Measurements from ENCODE around the gene PPP2R3B. TPM values are rescaled to one million over a fixed set of nuclear protein-coding genes. Genes with fewer than 3 reads are reported as not detected.

PPP2R3B gene
- total RNA-seq, 1 donor from 2014 or later, result 30.3 TPM

- Histone ChIP-seq H3F3A (ENCODE audit: low read depth) (peaks cover 11% of the 10 kb centered on the region), H3K4me2 (no peak overlapping the region), H3K27ac (no peak overlapping the region), H3K36me3 (no peaks in the 10 kb centered on the region), H2AFZ (replicated peaks) (no peak overlapping the region), H3K79me2 (ENCODE audit: low read depth) (peaks cover 13% of the 10 kb centered on the region), H3K27me3 (no peaks in the 10 kb centered on the region), H4K20me1 (ENCODE audit: low read depth) (peaks cover 4% of the 10 kb centered on the region), H3K9ac (no peak overlapping the region), H3K9me3 (ENCODE audit: low read depth) (no peaks in the 10 kb centered on the region), H3K4me3 (no peak overlapping the region), H3K4me1 (no peaks in the 10 kb centered on the region)
- Mint-ChIP-seq H3K4me3 (no peak overlapping the region), H3K27me3 (ENCODE audit: insufficient read depth, low read depth) (peaks cover 14% of the 10 kb centered on the region), H3K4me1 (no peaks in the 10 kb centered on the region), H3K36me3 (peaks cover 14% of the 10 kb centered on the region), H3K27ac (no peak overlapping the region), H3K9me3 (no peaks in the 10 kb centered on the region)
- no peak for TF ChIP-seq EZH2phosphoT487 (IDR thresholded peaks at IDR 0.05)
- DNase-seq (ENCODE audit: low spot score), result no peak
Measured at GRCh38 chrX:313546-313945, 73.2 kb downstream of the PPP2R3B start.

GRCh38 chrX:312621-313331, 73.9 kb downstream of the PPP2R3B start:
- no peak for DNase-seq (ENCODE audit: low spot score)
- H3K27ac ChIP-seq, result no peak overlapping the region
- no peaks in the 10 kb centered on the region for H3K36me3 ChIP-seq
- no peaks in the 10 kb centered on the region for H3K4me1 ChIP-seq
- H3F3A ChIP-seq (ENCODE audit: low read depth), result peaks cover 14% of the 10 kb centered on the region
- H3K4me2 ChIP-seq, result no peak overlapping the region
- H3K79me2 ChIP-seq (ENCODE audit: low read depth), result peaks cover 13% of the 10 kb centered on the region
- Mint-ChIP-seq H3K27ac (no peak overlapping the region), H3K9me3 (no peaks in the 10 kb centered on the region), H3K4me3 (no peak overlapping the region), H3K4me1 (no peaks in the 10 kb centered on the region), H3K36me3 (peaks cover 19% of the 10 kb centered on the region), H3K27me3 (ENCODE audit: insufficient read depth, low read depth) (peaks cover 10% of the 10 kb centered on the region)
- peaks cover 4% of the 10 kb centered on the region for H4K20me1 ChIP-seq (ENCODE audit: low read depth)
- no peak overlapping the region for H3K9ac ChIP-seq
- H3K4me3 ChIP-seq, result no peak overlapping the region
- H2AFZ ChIP-seq (replicated peaks), result no peak overlapping the region
- TF ChIP-seq EZH2phosphoT487 (IDR thresholded peaks at IDR 0.05) (no peak), EZH2 (IDR thresholded peaks at IDR 0.05) (no peak)
- TF ChIP-seq, protein P1, sequence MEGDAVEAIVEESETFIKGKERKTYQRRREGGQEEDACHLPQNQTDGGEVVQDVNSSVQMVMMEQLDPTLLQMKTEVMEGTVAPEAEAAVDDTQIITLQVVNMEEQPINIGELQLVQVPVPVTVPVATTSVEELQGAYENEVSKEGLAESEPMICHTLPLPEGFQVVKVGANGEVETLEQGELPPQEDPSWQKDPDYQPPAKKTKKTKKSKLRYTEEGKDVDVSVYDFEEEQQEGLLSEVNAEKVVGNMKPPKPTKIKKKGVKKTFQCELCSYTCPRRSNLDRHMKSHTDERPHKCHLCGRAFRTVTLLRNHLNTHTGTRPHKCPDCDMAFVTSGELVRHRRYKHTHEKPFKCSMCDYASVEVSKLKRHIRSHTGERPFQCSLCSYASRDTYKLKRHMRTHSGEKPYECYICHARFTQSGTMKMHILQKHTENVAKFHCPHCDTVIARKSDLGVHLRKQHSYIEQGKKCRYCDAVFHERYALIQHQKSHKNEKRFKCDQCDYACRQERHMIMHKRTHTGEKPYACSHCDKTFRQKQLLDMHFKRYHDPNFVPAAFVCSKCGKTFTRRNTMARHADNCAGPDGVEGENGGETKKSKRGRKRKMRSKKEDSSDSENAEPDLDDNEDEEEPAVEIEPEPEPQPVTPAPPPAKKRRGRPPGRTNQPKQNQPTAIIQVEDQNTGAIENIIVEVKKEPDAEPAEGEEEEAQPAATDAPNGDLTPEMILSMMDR (IDR thresholded peaks at IDR 0.05), result no peak
- H3K27me3 ChIP-seq, result no peaks in the 10 kb centered on the region
- no peaks in the 10 kb centered on the region for H3K9me3 ChIP-seq (ENCODE audit: low read depth)

GRCh38 chrX:311156-312129, 75.3 kb downstream of the PPP2R3B start:
- H2AFZ ChIP-seq (replicated peaks), result no peak overlapping the region

More at GRCh38 chrX:311156-312129, 75.3 kb downstream of the PPP2R3B start:
- H3K27ac Mint-ChIP-seq, result no peak overlapping the region
- H3K27me3 Mint-ChIP-seq (ENCODE audit: insufficient read depth, low read depth), result peaks cover 13% of the 10 kb centered on the region
- H3K36me3 Mint-ChIP-seq, result peaks cover 22% of the 10 kb centered on the region
- H3F3A ChIP-seq (ENCODE audit: low read depth), result peaks cover 12% of the 10 kb centered on the region
- no peak overlapping the region for H3K9ac ChIP-seq
- TF ChIP-seq, protein P1 (IDR thresholded peaks at IDR 0.05), result no peak
- TF ChIP-seq EZH2 (IDR thresholded peaks at IDR 0.05) (no peak), EZH2phosphoT487 (IDR thresholded peaks at IDR 0.05) (no peak)
- H3K4me1 ChIP-seq, result no peaks in the 10 kb centered on the region
- no peaks in the 10 kb centered on the region for H3K4me1 Mint-ChIP-seq
- H3K36me3 ChIP-seq, result peaks cover 8% of the 10 kb centered on the region
- H3K79me2 ChIP-seq (ENCODE audit: low read depth), result peaks cover 3% of the 10 kb centered on the region
- no peaks in the 10 kb centered on the region for H3K27me3 ChIP-seq
- H3K4me2 ChIP-seq, result no peak overlapping the region
- H3K27ac ChIP-seq, result no peak overlapping the region
- H3K4me3 ChIP-seq, result no peak overlapping the region
- no peak overlapping the region for H3K4me3 Mint-ChIP-seq
- H3K9me3 ChIP-seq (ENCODE audit: low read depth), result no peaks in the 10 kb centered on the region
- DNase-seq (ENCODE audit: low spot score), result no peak
- H4K20me1 ChIP-seq (ENCODE audit: low read depth), result no peaks in the 10 kb centered on the region
- H3K9me3 Mint-ChIP-seq, result no peaks in the 10 kb centered on the region
